Activated CD4-positive, alpha-beta memory T cell treated with anti-CD3 and anti-CD28 coated beads for 36 hours (primary cell): ENCODE data around the gene TACR1. TPM values are rescaled to one million over a fixed set of nuclear protein-coding genes. Genes with fewer than 3 reads are reported as not detected.
"Not testable (repeated sequence)": the region's sequence is repeated elsewhere in the genome, so short reads cannot be mapped to it uniquely, and the experiment has no call there.

Source experiments
- CTCF ChIA-PET: fragments of 350-600 bp; sonication (Branson Sonifier 250); formaldehyde crosslinking; loops from one replicate; lab custom pipeline; 2021; ENCODE audit warnings: antibody characterized with exemption, inconsistent platforms; lab: Charles Lee
- POLR2A ChIA-PET: fragments of 350-600 bp; sonication (Branson Sonifier 250); formaldehyde crosslinking; loops from one replicate; lab custom pipeline; 2021; ENCODE audit warnings: antibody characterized with exemption; lab: Charles Lee
- DNase-seq: peaks from one replicate; pipeline ENCODE4 v3.0.0-alpha.2; 2020
- H3K27ac Mint-ChIP-seq: one replicate; pipeline ENCODE4 v1.8.0; 2021; ENCODE audit warnings: mixed read lengths
- H3K27me3 Mint-ChIP-seq: one replicate; pipeline ENCODE4 v1.8.0; 2021; ENCODE audit warnings: mixed read lengths
- H3K36me3 Mint-ChIP-seq: one replicate; pipeline ENCODE4 v1.8.0; 2021; ENCODE audit warnings: mixed read lengths
- H3K4me1 Mint-ChIP-seq: one replicate; pipeline ENCODE4 v1.8.0; 2021; ENCODE audit warnings: low read depth, mixed read lengths
- H3K4me3 Mint-ChIP-seq: one replicate; pipeline ENCODE4 v1.8.0; 2021; ENCODE audit warnings: mild to moderate bottlenecking, mixed read lengths
- H3K9me3 Mint-ChIP-seq: one replicate; pipeline ENCODE4 v1.8.0; 2021; ENCODE audit warnings: mixed read lengths
- intact Hi-C: fragments of 100-400 bp; cut with micrococcal nuclease; formaldehyde crosslinking; loops from one replicate; pipeline ENCODE4 v1.15.1; 2023
- total RNA-seq, 2 experiments: library from RNA; stranded (reverse); gene quantifications; one replicate each; pipeline ENCODE4 v1.2.3, GENCODE V29; 2021

Gene TACR1
- total RNA-seq, 2 experiments from 2014 or later, result not detected

DNA sequence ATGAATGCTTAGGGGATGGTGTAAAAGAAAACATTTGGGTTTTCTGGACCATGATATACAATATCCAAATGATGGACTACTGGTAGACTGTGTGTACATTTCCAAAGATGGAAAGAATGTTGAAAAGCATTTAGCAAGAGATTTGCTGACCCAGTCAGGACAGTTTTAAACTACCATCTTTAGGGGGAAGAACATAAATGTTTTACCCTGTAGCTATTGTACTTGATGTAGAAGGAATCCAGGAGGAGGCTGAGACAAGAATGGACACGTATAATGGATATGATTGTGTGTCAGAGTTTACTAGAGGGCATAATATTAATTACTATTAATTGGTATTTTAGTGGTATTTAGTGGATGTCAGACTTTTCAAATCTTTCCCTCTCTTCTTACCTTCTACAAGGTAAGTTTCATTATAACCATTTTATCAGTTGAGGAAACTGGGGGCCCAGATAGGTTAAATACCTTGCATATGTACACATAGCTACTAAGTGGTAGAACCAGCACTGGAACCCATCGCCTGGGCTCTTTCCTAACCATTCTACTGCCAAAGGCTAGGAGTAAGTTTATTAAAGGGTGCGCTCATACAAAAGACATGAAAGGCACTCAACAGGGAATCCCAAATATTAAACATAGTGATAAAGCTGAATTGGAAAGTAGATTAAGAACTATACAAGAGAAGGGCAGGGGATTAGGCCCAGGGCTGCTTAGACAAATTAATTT is 8.9 kb downstream of the TACR1 start:
- H3K9me3 Mint-ChIP-seq, result no peaks in the 10 kb centered on the region
- ChIA-PET CTCF (no interaction called here), POLR2A (no interaction called here)
- H3K4me3 Mint-ChIP-seq, result no peak overlapping the region
- no peak overlapping the region for H3K27ac Mint-ChIP-seq
- DNase-seq, result no peak
- intact Hi-C loops, result no loop called here
- no peaks in the 10 kb centered on the region for H3K36me3 Mint-ChIP-seq
- H3K27me3 Mint-ChIP-seq, result peaks cover 15% of the 10 kb centered on the region
- no peaks in the 10 kb centered on the region for H3K4me1 Mint-ChIP-seq

DNA sequence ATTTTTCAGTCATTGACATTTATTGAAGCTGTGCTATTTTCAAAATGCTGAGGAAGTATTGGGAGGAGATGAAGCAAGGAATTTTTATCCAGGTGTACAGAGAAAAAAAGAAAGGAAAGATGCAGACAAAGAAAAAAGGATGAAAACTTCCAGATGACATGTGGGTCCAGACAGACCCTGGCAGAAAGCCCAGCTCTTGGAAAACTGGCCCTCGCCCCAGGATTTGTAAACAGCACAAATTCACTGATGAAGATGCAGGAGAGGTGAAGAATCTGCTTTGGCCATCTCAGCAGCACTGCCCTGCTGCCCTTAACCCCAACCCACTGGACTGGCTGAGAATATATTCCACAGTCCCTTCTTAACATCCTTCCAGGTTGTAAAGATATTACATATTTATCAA is 12.5 kb downstream of the TACR1 start:
- Mint-ChIP-seq H3K36me3 (no peaks in the 10 kb centered on the region), H3K27me3 (peaks cover 1% of the 10 kb centered on the region), H3K9me3 (no peaks in the 10 kb centered on the region), H3K27ac (no peak overlapping the region), H3K4me1 (no peaks in the 10 kb centered on the region), H3K4me3 (no peak overlapping the region)
- intact Hi-C loops, result no loop called here
- no peak for DNase-seq
- ChIA-PET POLR2A (no interaction called here), CTCF (no interaction called here)

DNA sequence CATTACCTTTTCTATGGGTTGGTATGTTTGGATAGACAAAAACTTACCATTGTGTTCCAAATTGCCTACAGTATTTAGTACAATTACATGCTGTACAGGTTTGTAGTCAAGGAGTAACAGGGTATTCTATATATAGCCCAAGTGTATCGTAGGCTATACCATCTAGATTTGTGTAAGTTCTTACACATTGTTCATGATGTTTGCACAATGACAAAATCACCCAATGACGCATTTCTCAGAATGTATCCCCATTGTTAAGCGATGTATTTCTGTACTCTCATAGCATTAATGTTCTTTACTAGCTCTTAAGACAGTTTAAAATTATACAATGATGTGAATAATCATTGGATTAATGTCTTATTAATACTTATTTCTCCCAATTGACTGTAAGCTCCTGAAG is 16.7 kb downstream of the TACR1 start:
- DNase-seq, result no peak
- H3K36me3 Mint-ChIP-seq, result no peaks in the 10 kb centered on the region
- H3K4me1 Mint-ChIP-seq, result no peaks in the 10 kb centered on the region
- CTCF ChIA-PET, result no interaction called here
- no peak overlapping the region for H3K4me3 Mint-ChIP-seq
- no peak overlapping the region for H3K27ac Mint-ChIP-seq
- no peaks in the 10 kb centered on the region for H3K9me3 Mint-ChIP-seq
- H3K27me3 Mint-ChIP-seq, result peaks cover 1% of the 10 kb centered on the region
- intact Hi-C loops, result no loop called here
- POLR2A ChIA-PET, result no interaction called here

DNA sequence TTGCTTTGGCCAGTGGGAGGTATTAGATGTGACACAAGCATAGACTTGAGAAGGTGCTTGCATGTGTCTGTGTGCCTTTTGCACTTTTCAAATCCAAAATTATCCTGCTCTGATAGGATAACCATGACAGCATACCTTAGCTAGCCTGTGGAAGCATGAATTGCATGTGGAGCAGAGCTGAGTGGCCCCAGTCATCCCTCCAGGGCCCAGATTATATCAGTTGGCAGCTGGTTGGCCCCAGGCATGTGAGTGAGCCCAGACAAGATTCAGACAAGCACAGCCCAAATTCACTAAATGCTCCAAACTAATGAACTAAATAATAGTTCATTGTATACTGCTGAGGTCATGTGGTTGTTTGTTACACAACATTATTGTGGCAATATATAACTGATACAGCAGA is 18.8 kb downstream of the TACR1 start:
- H3K9me3 Mint-ChIP-seq, result no peaks in the 10 kb centered on the region
- intact Hi-C loops, result no loop called here
- no peaks in the 10 kb centered on the region for H3K4me1 Mint-ChIP-seq
- H3K4me3 Mint-ChIP-seq, result no peak overlapping the region
- ChIA-PET CTCF (interaction anchor here (1.1 kb wide), 1 partner anchor 113 kb away, joined by 3 read pairs; no protein-coding TSS in a partner anchor), POLR2A (no interaction called here)
- H3K36me3 Mint-ChIP-seq, result no peaks in the 10 kb centered on the region
- no peak for DNase-seq
- no peak overlapping the region for H3K27ac Mint-ChIP-seq
- peaks cover 1% of the 10 kb centered on the region for H3K27me3 Mint-ChIP-seq

DNA sequence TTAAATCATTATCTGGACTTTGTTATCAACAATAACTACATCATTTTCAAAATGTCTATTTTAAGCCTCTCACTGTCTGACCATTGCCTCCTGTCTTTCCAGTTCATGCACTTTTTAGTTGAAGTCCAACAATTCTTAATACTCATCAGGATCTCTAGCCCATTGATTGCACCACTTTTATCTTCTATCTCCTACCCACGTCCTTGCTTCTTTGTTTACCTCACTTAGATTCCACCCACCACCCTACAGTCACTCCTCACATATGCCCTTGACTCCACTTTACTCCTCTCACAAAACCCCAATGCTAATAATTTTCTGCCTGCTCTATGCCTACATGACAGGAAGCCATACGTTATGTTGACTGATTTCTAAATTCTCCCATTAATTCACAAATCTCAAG is 21.9 kb downstream of the TACR1 start:
- Mint-ChIP-seq H3K9me3 (no peaks in the 10 kb centered on the region), H3K4me3 (no peak overlapping the region), H3K27me3 (no peaks in the 10 kb centered on the region), H3K36me3 (no peaks in the 10 kb centered on the region), H3K27ac (no peak overlapping the region), H3K4me1 (no peaks in the 10 kb centered on the region)
- POLR2A ChIA-PET, result no interaction called here
- intact Hi-C loops, result no loop called here
- DNase-seq, result no peak
- CTCF ChIA-PET, result no interaction called here

DNA sequence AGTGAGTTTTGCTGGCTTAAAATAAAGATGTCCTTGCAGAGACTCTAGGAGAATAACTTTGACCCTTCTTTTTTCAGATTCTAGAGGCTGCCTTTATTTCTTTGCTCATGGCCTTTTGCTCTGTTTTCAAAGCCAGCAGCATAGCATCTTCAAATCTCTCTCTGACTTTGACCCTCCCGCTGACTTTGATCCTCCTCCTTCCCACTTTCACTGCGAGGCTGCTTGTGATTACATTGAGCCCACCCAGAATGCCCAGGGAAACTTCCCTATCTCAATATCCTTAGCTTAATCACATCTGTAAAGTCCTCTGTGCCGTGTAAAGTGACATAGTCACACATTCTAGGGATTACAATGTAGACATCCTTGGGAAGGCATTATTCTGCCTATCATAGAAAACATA is 23.9 kb downstream of the TACR1 start:
- Mint-ChIP-seq H3K4me3 (no peak overlapping the region), H3K27me3 (no peaks in the 10 kb centered on the region), H3K36me3 (no peaks in the 10 kb centered on the region), H3K9me3 (no peaks in the 10 kb centered on the region), H3K4me1 (no peaks in the 10 kb centered on the region), H3K27ac (no peak overlapping the region)
- DNase-seq, result no peak
- CTCF ChIA-PET, result no interaction called here
- POLR2A ChIA-PET, result no interaction called here
- intact Hi-C loops, result no loop called here

DNA sequence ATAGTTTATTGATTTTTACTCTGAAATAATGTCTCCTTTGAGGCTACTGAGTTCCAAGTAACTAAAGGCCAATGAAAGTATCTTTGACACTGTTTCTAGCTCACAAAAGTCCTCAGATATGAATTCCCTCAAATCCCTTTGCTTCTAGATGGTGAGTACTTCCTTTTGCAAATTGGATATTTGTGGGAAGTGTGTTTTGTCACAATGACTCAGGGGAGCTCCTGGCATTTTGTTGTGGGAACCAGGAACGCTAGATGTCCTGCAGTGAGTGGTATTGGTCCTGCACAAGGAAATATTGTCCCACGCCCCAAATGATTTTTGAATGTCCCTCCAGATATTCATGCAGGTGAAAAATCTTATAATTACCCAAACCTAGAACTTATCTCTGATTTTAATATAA is 24.3 kb downstream of the TACR1 start:
- Mint-ChIP-seq H3K9me3 (no peaks in the 10 kb centered on the region), H3K4me3 (no peak overlapping the region), H3K36me3 (no peaks in the 10 kb centered on the region), H3K27me3 (no peaks in the 10 kb centered on the region), H3K27ac (no peak overlapping the region), H3K4me1 (no peaks in the 10 kb centered on the region)
- DNase-seq, result no peak
- ChIA-PET CTCF (no interaction called here), POLR2A (no interaction called here)
- intact Hi-C loops, result no loop called here

DNA sequence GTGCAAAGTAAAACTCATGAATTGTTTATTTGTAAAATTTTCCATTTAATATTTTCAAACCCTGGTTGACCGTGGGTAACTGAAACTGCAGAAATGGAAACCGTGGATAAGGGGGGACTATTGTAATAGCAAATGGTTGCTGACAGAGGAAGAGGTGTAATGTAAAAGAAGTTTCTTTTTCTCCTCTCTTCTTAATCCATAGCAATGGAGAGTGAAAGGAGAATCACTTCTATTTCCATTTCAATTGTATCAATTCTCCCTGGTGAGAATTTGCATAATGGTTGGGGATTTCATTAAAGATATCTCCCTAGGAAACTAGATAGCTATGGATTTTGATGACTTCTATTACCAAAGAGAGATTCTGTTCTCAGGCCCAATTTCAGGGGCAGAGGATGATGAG is 24.8 kb downstream of the TACR1 start:
- H3K36me3 Mint-ChIP-seq, result no peaks in the 10 kb centered on the region
- ChIA-PET CTCF (no interaction called here), POLR2A (no interaction called here)
- no peaks in the 10 kb centered on the region for H3K9me3 Mint-ChIP-seq
- no peaks in the 10 kb centered on the region for H3K27me3 Mint-ChIP-seq
- intact Hi-C loops, result no loop called here
- no peaks in the 10 kb centered on the region for H3K4me1 Mint-ChIP-seq
- H3K27ac Mint-ChIP-seq, result no peak overlapping the region
- no peak overlapping the region for H3K4me3 Mint-ChIP-seq
- DNase-seq, result no peak

DNA sequence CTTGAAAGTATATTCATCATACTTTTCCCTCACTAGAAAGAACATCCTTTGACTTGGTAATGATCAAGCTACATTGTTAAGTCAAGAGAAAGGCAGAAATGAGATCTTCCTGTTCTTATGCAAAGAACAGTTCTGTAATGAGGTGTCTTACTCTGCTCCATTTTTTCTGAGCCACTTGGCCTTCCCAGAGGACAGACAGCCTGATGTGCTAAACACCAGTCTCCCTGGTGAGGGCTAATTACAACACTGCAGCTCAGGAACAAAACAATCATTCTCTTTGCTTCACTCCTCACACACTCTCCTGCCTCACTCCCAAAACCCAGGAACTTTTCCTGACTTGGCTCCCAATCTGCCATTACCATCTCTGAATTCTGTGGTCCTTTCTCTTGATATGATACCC is 25.6 kb downstream of the TACR1 start:
- no peak for DNase-seq
- H3K27ac Mint-ChIP-seq, result no peak overlapping the region
- ChIA-PET CTCF (no interaction called here), POLR2A (no interaction called here)
- no peaks in the 10 kb centered on the region for H3K36me3 Mint-ChIP-seq
- no peak overlapping the region for H3K4me3 Mint-ChIP-seq
- H3K27me3 Mint-ChIP-seq, result no peaks in the 10 kb centered on the region
- intact Hi-C loops, result no loop called here
- H3K9me3 Mint-ChIP-seq, result no peaks in the 10 kb centered on the region
- no peaks in the 10 kb centered on the region for H3K4me1 Mint-ChIP-seq

DNA sequence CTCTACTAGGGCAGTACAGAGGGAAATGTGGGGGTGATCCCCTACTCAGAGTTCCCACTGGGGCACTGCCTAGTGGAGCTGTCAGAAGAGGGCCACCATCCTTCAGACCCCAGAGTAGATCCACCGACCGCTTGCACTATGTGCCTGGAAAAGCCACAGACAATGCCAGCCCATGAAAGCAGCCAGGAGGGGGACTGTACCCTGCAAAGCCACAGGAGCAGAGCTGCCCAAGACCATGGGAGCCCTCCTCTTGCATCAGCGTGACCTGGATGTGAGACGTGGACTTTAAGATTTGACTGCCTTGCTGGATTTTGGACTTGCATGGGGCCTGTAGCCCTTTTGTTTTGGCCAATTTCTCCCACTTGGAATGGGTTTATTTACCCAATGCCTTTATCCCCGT is 27.9 kb downstream of the TACR1 start:
- H3K27ac Mint-ChIP-seq, H3K36me3 Mint-ChIP-seq, intact Hi-C loops, POLR2A ChIA-PET, CTCF ChIA-PET, H3K27me3 Mint-ChIP-seq, H3K4me1 Mint-ChIP-seq, DNase-seq, H3K4me3 Mint-ChIP-seq, H3K9me3 Mint-ChIP-seq: not testable (repeated sequence)

DNA sequence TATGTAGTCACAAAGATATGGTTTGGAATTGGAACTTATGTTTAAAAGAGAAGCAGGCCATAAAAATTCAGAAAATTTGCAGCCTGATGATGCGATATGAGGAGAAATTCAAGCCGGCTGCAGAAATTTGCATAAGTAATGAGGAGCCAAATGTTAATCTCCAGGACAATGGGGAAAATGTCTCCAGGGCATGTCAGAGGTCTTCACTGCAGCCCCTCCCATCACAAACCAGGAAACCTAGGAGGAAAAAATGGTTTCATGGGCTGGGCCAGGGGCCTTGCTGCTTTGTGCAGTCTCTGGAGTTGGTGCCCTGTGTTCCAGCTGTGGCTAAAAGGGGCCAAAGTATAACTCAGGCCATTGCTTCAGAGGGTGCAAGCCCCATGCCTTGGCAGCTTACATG is 28.4 kb downstream of the TACR1 start:
- POLR2A ChIA-PET, result no interaction called here
- intact Hi-C loops, result no loop called here
- H3K4me3 Mint-ChIP-seq, result no peak overlapping the region
- H3K9me3 Mint-ChIP-seq, result no peaks in the 10 kb centered on the region
- no peaks in the 10 kb centered on the region for H3K4me1 Mint-ChIP-seq
- no peak for DNase-seq
- CTCF ChIA-PET, result no interaction called here
- H3K27ac Mint-ChIP-seq, result no peak overlapping the region
- no peaks in the 10 kb centered on the region for H3K27me3 Mint-ChIP-seq
- H3K36me3 Mint-ChIP-seq, result no peaks in the 10 kb centered on the region

DNA sequence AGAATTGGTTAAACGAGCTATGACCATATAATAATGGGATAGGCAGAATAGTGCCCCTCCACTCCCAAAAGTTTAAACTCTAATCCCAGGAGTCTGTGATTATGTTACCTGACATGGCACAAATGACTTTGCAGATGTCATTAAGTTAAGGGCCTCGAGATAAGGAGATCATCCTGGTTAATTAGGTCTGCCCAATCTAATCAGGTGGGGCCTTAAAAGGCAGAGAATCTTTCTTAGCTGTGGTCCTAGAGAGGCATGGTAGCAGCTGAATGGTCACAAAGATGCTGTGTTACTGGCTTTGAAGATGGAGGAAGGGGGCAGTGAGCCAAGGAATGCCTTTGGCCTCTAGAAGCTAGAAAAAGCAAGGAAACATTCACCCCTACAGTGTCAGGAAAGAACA is 31.1 kb downstream of the TACR1 start:
- Mint-ChIP-seq H3K27me3 (no peaks in the 10 kb centered on the region), H3K36me3 (no peaks in the 10 kb centered on the region), H3K4me3 (no peak overlapping the region), H3K9me3 (no peaks in the 10 kb centered on the region), H3K4me1 (no peaks in the 10 kb centered on the region), H3K27ac (no peak overlapping the region)
- intact Hi-C loops, result no loop called here
- no peak for DNase-seq
- POLR2A ChIA-PET, result no interaction called here
- CTCF ChIA-PET, result no interaction called here

DNA sequence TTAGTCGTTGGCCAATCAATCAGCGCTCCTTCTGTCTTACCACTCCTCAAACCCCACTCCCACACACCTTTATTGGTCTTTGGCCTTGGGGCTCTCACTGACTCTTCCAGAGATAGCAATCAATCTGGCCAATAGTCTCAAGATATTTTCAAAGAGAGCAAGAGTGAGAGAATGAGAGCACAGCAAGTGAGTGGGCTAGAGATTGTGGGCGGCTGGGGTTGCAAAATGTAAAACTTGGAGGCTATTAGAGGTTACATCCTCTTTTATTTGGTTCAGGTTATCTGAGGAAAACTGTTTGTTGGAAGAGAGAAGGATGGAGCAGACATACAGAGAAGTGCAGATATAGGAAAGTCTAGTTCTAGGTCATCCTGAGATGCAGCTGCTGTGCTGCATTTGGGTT is 32.8 kb downstream of the TACR1 start:
- no peaks in the 10 kb centered on the region for H3K4me1 Mint-ChIP-seq
- ChIA-PET POLR2A (no interaction called here), CTCF (no interaction called here)
- H3K27me3 Mint-ChIP-seq, result no peaks in the 10 kb centered on the region
- H3K4me3 Mint-ChIP-seq, result no peak overlapping the region
- no peak overlapping the region for H3K27ac Mint-ChIP-seq
- H3K36me3 Mint-ChIP-seq, result no peaks in the 10 kb centered on the region
- intact Hi-C loops, result no loop called here
- no peaks in the 10 kb centered on the region for H3K9me3 Mint-ChIP-seq
- no peak for DNase-seq
